ENCODE results near the gene ADPGK.
"Not testable (repeated sequence)": the region's sequence is repeated elsewhere in the genome, so short reads cannot be mapped to it uniquely, and the experiment has no call there.

Gene ADPGK

GRCh38 chr15:72783640-72784455, at the start of gene ADPGK:
Gene ADPGK, minus strand, starts transcription at chr15:72783758. Its CDS starts 67 bp downstream, at chr15:72783691.
- DNase-seq (ENCODE audit: low read depth): peak; percentile 89

- DNase-seq (ENCODE audit: low read depth): no peak
Measured at GRCh38 chr15:72827226-72827625, 43.7 kb upstream of the ADPGK start.

GRCh38 chr15:72826611-72827010, 43.1 kb upstream of the ADPGK start:
- DNase-seq (ENCODE audit: low read depth): no peak

GRCh38 chr15:72825829-72826228, 42.3 kb upstream of the ADPGK start:
- DNase-seq (ENCODE audit: low read depth): no peak

GRCh38 chr15:72824781-72825180, 41.2 kb upstream of the ADPGK start:
- DNase-seq (ENCODE audit: low read depth): no peak

- DNase-seq (ENCODE audit: low read depth): no peak
Measured at GRCh38 chr15:72824112-72824511, 40.6 kb upstream of the ADPGK start.

- DNase-seq (ENCODE audit: low read depth): no peak
Measured at GRCh38 chr15:72820278-72820677, 36.7 kb upstream of the ADPGK start.

- DNase-seq (ENCODE audit: low read depth): no peak
Measured at GRCh38 chr15:72818632-72819031, 35.1 kb upstream of the ADPGK start.

GRCh38 chr15:72813345-72814004, 29.9 kb upstream of the ADPGK start:
- no peak for DNase-seq (ENCODE audit: low read depth)

- DNase-seq (ENCODE audit: low read depth): no peak
Measured at GRCh38 chr15:72809329-72809728, 25.8 kb upstream of the ADPGK start.

GRCh38 chr15:72807346-72807745, 23.8 kb upstream of the ADPGK start:
- DNase-seq (ENCODE audit: low read depth): not testable (repeated sequence)

GRCh38 chr15:72803006-72803405, 19.4 kb upstream of the ADPGK start:
- no peak for DNase-seq (ENCODE audit: low read depth)

GRCh38 chr15:72801590-72802325, 18.2 kb upstream of the ADPGK start:
- DNase-seq (ENCODE audit: low read depth): no peak

- DNase-seq (ENCODE audit: low read depth): peak; percentile 36
Measured at GRCh38 chr15:72800833-72801481, 17.4 kb upstream of the ADPGK start.

GRCh38 chr15:72797834-72798233, 14.3 kb upstream of the ADPGK start:
- DNase-seq (ENCODE audit: low read depth): no peak

GRCh38 chr15:72797338-72797689, 13.8 kb upstream of the ADPGK start:
- no peak for DNase-seq (ENCODE audit: low read depth)

GRCh38 chr15:72796515-72797337, 13.2 kb upstream of the ADPGK start:
- DNase-seq (ENCODE audit: low read depth): peak; percentile 48

- peak; percentile 21 for DNase-seq (ENCODE audit: low read depth)
Measured at GRCh38 chr15:72796210-72796514, 12.6 kb upstream of the ADPGK start.

- DNase-seq (ENCODE audit: low read depth): no peak
Measured at GRCh38 chr15:72793766-72794660, 10.5 kb upstream of the ADPGK start.

GRCh38 chr15:72792431-72792830, 8.9 kb upstream of the ADPGK start:
- no peak for DNase-seq (ENCODE audit: low read depth)
